ENCODE results near the gene HAAO. TPM values are rescaled to one million over a fixed set of nuclear protein-coding genes. Genes with fewer than 3 reads are reported as not detected.

The HAAO gene
- total and polyA plus RNA-seq, 2 of the 13 experiments (the other 11 are each of a cell fraction or from before 2014, with no cell fraction given), result 36.1 to 42.7 TPM

DNA sequence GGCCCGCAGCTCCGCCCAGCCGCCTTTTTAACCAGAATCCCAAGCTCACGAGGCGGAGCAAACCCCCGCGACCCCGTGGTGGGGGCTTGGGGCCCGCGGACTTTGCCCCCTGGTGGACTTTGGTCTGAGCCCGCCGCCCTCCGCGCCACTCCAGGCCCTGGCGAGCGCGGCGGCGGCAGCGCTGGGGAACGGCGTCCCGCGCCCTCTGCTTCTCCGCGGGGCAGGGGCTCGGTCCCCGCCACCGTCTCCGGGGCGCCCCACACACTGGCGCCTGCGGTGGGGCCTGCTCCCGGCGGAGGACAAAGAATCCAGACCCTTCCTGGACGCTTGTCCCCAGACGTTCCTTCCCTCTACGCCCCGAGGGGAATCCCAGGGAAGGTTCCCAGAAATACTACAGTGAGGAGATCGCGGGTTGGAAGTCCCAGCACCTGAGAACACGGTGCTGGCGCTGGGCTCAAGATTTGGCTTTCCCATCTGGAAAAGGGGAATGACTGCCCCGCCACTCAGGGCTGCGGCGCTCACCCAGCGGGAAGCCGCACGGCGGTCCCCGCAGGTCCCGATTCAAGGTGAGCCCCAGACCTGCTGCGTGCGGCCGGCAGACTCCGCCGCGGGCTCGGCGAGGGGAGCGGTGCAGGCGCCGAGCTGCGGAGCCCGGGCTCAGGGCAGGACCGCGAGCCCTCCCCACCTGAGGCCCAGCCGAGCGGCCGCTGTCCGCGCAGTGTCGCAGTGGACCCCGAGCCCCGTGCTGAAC, at the start of gene HAAO (continued):
- peak; percentile 99 for TF ChIP-seq RXRA (CRISPR knock-in tag; IDR thresholded peaks at IDR 0.05)
- peak; percentile 82 for TF ChIP-seq SSRP1 (CRISPR knock-in tag; IDR thresholded peaks at IDR 0.05)
- peak; percentile 97 for TF ChIP-seq ZNF124 (CRISPR knock-in tag; IDR thresholded peaks at IDR 0.05)
- peak; percentile 97 for TF ChIP-seq KLF12 (CRISPR knock-in tag; IDR thresholded peaks at IDR 0.05; ENCODE audit: borderline replicate concordance)
- peak; percentile 95 for TF ChIP-seq ZNF329 (CRISPR knock-in tag; IDR thresholded peaks at IDR 0.05; ENCODE audit: low read depth)
- TF ChIP-seq SMARCC2 (IDR thresholded peaks at IDR 0.05), result 0 out of 2 replicates have a peak, but pooled peaks have one; percentile 55
- TF ChIP-seq, protein P1, sequence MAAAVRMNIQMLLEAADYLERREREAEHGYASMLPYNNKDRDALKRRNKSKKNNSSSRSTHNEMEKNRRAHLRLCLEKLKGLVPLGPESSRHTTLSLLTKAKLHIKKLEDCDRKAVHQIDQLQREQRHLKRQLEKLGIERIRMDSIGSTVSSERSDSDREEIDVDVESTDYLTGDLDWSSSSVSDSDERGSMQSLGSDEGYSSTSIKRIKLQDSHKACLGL (CRISPR knock-in tag; IDR thresholded peaks at IDR 0.05), result peak; percentile 84
- TF ChIP-seq, protein P2, sequence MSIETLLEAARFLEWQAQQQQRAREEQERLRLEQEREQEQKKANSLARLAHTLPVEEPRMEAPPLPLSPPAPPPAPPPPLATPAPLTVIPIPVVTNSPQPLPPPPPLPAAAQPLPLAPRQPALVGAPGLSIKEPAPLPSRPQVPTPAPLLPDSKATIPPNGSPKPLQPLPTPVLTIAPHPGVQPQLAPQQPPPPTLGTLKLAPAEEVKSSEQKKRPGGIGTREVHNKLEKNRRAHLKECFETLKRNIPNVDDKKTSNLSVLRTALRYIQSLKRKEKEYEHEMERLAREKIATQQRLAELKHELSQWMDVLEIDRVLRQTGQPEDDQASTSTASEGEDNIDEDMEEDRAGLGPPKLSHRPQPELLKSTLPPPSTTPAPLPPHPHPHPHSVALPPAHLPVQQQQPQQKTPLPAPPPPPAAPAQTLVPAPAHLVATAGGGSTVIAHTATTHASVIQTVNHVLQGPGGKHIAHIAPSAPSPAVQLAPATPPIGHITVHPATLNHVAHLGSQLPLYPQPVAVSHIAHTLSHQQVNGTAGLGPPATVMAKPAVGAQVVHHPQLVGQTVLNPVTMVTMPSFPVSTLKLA (IDR thresholded peaks at IDR 0.05), result no peak; the same call in 1 of the 2 replicates
- TF ChIP-seq, protein P3, sequence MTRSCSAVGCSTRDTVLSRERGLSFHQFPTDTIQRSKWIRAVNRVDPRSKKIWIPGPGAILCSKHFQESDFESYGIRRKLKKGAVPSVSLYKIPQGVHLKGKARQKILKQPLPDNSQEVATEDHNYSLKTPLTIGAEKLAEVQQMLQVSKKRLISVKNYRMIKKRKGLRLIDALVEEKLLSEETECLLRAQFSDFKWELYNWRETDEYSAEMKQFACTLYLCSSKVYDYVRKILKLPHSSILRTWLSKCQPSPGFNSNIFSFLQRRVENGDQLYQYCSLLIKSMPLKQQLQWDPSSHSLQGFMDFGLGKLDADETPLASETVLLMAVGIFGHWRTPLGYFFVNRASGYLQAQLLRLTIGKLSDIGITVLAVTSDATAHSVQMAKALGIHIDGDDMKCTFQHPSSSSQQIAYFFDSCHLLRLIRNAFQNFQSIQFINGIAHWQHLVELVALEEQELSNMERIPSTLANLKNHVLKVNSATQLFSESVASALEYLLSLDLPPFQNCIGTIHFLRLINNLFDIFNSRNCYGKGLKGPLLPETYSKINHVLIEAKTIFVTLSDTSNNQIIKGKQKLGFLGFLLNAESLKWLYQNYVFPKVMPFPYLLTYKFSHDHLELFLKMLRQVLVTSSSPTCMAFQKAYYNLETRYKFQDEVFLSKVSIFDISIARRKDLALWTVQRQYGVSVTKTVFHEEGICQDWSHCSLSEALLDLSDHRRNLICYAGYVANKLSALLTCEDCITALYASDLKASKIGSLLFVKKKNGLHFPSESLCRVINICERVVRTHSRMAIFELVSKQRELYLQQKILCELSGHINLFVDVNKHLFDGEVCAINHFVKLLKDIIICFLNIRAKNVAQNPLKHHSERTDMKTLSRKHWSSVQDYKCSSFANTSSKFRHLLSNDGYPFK (CRISPR knock-in tag; IDR thresholded peaks at IDR 0.05; ENCODE audit: borderline replicate concordance), result peak; percentile 74; the same call in 1 of the 2 replicates
- peak; percentile 80 for TF ChIP-seq GATAD1 (CRISPR knock-in tag; IDR thresholded peaks at IDR 0.05)
- TF ChIP-seq MAZ (IDR thresholded peaks at IDR 0.05; ENCODE audit: borderline replicate concordance, low read depth, low read length), result peak; percentile 99
- TF ChIP-seq MAZ (CRISPR knock-in tag; IDR thresholded peaks at IDR 0.05; ENCODE audit: low read depth), result peak; percentile 100
- TF ChIP-seq BHLHE40 (IDR thresholded peaks at IDR 0.05; ENCODE audit: low read length), result peak; percentile 70; the same call in 1 of the 2 replicates
- TF ChIP-seq SATB2 (CRISPR knock-in tag; IDR thresholded peaks at IDR 0.05), result peak; percentile 64
- peak; percentile 87 for TF ChIP-seq MIXL1 (CRISPR knock-in tag; IDR thresholded peaks at IDR 0.05)
- TF ChIP-seq, protein P4, sequence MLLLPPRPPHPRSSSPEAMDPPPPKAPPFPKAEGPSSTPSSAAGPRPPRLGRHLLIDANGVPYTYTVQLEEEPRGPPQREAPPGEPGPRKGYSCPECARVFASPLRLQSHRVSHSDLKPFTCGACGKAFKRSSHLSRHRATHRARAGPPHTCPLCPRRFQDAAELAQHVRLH (CRISPR knock-in tag; IDR thresholded peaks at IDR 0.05; ENCODE audit: borderline replicate concordance, low read depth), result peak; percentile 97
- peak; percentile 92 for TF ChIP-seq SAP130 (CRISPR knock-in tag; IDR thresholded peaks at IDR 0.05; ENCODE audit: low read depth)
- TF ChIP-seq SMAD1 (CRISPR knock-in tag; IDR thresholded peaks at IDR 0.05; ENCODE audit: borderline replicate concordance, low read depth), result peak; percentile 100
- peak; percentile 73 for TF ChIP-seq ZNF12 (CRISPR knock-in tag; IDR thresholded peaks at IDR 0.05)
- TF ChIP-seq EZH2 (conservative IDR thresholded peaks at IDR 0.05; ENCODE audit: low read depth, low read length), result no peak
- TF ChIP-seq YEATS2 (CRISPR knock-in tag; IDR thresholded peaks at IDR 0.05; ENCODE audit: borderline replicate concordance), result peak; percentile 88; the same call in 1 of the 2 replicates
- TF ChIP-seq PHF8 (CRISPR knock-in tag; IDR thresholded peaks at IDR 0.05), result peak; percentile 90
- peak; percentile 84 for TF ChIP-seq TBL1XR1 (IDR thresholded peaks at IDR 0.05; ENCODE audit: borderline replicate concordance, low read length, partially characterized antibody)
- TF ChIP-seq KDM5A (IDR thresholded peaks at IDR 0.05; ENCODE audit: borderline replicate concordance, low read length), result peak; percentile 76; the same call in 1 of the 2 replicates
